Activated CD8-positive, alpha-beta memory T cell treated with anti-CD3 and anti-CD28 coated beads for 1 hour (primary cell): ENCODE measurements around the gene TFPI.

ENCODE experiments used
- DNase-seq, 2 donors: peaks; one replicate each; pipeline ENCODE4 v3.0.0-alpha.2; 2020; ENCODE audit warnings: low read depth in 1 of 2; ENCODE audit errors: extremely low read depth in 1 of 2

TFPI gene

DNA sequence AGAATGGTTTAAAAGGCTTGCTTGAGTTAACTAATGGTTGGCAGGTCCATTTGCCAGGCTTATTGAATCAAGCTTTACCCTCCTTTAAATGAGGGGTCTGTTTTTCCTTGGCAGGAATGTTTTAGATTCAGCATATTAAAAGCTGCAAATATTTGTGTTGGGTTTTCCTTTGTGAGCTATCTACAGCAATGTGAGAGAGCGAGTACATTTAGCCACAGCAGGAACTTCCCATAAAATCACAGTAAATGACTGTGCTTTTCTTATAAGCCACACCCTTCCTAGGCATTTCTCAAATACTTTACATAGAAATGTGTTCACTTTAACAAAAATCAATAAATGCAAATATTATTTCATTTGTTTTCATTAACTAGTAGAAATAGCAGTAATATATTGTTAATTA lies 130.1 kb downstream of the TFPI start:
- DNase-seq: no peak

- DNase-seq: no peak
These were observed 132.0 kb downstream of the TFPI start for GRCh38 chr2:187422282-187422681.

- DNase-seq: no peak
These were observed 132.7 kb downstream of the TFPI start for GRCh38 chr2:187421519-187421918.

- DNase-seq: no peak
These were observed 134.4 kb downstream of the TFPI start for GRCh38 chr2:187419808-187420207.

GRCh38 chr2:187415449-187415848 lies 138.8 kb downstream of the TFPI start:
- DNase-seq: no peak
